Measurements from ENCODE around the gene HEPN1.
"Not testable (repeated sequence)": the region's sequence is repeated elsewhere in the genome, so short reads cannot be mapped to it uniquely, and the experiment has no call there.

The HEPN1 gene

GRCh38 chr11:124942466-124943253, 23.6 kb downstream of the HEPN1 start:
- DNase-seq (ENCODE audit: low read depth) = no peak

GRCh38 chr11:124943254-124943616, 24.2 kb downstream of the HEPN1 start:
- DNase-seq (ENCODE audit: low read depth) = no peak

GRCh38 chr11:124943741-124944140, 24.7 kb downstream of the HEPN1 start:
- no peak for DNase-seq (ENCODE audit: low read depth)

- DNase-seq (ENCODE audit: low read depth) = no peak
Observed at GRCh38 chr11:124944565-124944964, 25.5 kb downstream of the HEPN1 start.

GRCh38 chr11:124945826-124946225, 26.8 kb downstream of the HEPN1 start:
- DNase-seq (ENCODE audit: low read depth) = no peak

GRCh38 chr11:124946735-124947141, 27.7 kb downstream of the HEPN1 start:
- no peak for DNase-seq (ENCODE audit: low read depth)

GRCh38 chr11:124950601-124951330, 31.7 kb downstream of the HEPN1 start:
- DNase-seq (ENCODE audit: low read depth) = no peak

- DNase-seq (ENCODE audit: low read depth) = no peak
Observed at GRCh38 chr11:124951341-124951740, 32.3 kb downstream of the HEPN1 start.

- peak; percentile 95 for DNase-seq (ENCODE audit: low read depth)
Observed at GRCh38 chr11:124953753-124954589, 34.9 kb downstream of the HEPN1 start, which contains the start of gene CCDC15. CCDC15 (plus strand) TSS chr11:124954202; CDS start chr11:124954733, 531 bp downstream.

GRCh38 chr11:124954590-124954955, 35.5 kb downstream of the HEPN1 start:
- no peak for DNase-seq (ENCODE audit: low read depth)

GRCh38 chr11:124955035-124955434, 36.0 kb downstream of the HEPN1 start:
- no peak for DNase-seq (ENCODE audit: low read depth)

GRCh38 chr11:124961972-124962609, 43.0 kb downstream of the HEPN1 start:
- DNase-seq (ENCODE audit: low read depth) = peak; percentile 11

GRCh38 chr11:124968197-124968596, 49.1 kb downstream of the HEPN1 start:
- DNase-seq (ENCODE audit: low read depth) = not testable (repeated sequence)
